ENCODE results near the gene VGLL4.

VGLL4 gene

GRCh38 chr3:11547498-11547897 lies 96.2 kb downstream of the VGLL4 start:
- no peak for DNase-seq

GRCh38 chr3:11546657-11547302 lies 96.9 kb downstream of the VGLL4 start:
- no peak for DNase-seq

GRCh38 chr3:11545186-11545851 lies 98.4 kb downstream of the VGLL4 start:
- no peak for DNase-seq

GRCh38 chr3:11544412-11545181 lies 99.1 kb downstream of the VGLL4 start:
- no peak for DNase-seq

- DNase-seq, result no peak
Observed at GRCh38 chr3:11543948-11544387, 99.7 kb downstream of the VGLL4 start.

GRCh38 chr3:11543141-11543947 lies 100.4 kb downstream of the VGLL4 start:
- DNase-seq, result no peak

GRCh38 chr3:11542551-11542950 lies 101.2 kb downstream of the VGLL4 start:
- DNase-seq, result no peak

- DNase-seq, result no peak
Observed at GRCh38 chr3:11541321-11542303, 102.1 kb downstream of the VGLL4 start.

- DNase-seq, result no peak
Observed at GRCh38 chr3:11539677-11540076, 104.0 kb downstream of the VGLL4 start.

- no peak for DNase-seq
Observed at GRCh38 chr3:11539218-11539617, 104.5 kb downstream of the VGLL4 start.

- DNase-seq, result no peak
Observed at GRCh38 chr3:11538581-11538980, 105.1 kb downstream of the VGLL4 start.

GRCh38 chr3:11536936-11537612 lies 106.6 kb downstream of the VGLL4 start:
- DNase-seq, result no peak

GRCh38 chr3:11536132-11536935 lies 107.4 kb downstream of the VGLL4 start:
- DNase-seq, result no peak

- no peak for DNase-seq
Observed at GRCh38 chr3:11535243-11535960, 108.3 kb downstream of the VGLL4 start.

- no peak for DNase-seq
Observed at GRCh38 chr3:11534793-11535101, 109.0 kb downstream of the VGLL4 start.

GRCh38 chr3:11534011-11534792 lies 109.5 kb downstream of the VGLL4 start:
- DNase-seq, result no peak

- DNase-seq, result no peak
Observed at GRCh38 chr3:11532931-11533391, 110.8 kb downstream of the VGLL4 start.

GRCh38 chr3:11530153-11530721 lies 113.5 kb downstream of the VGLL4 start:
- DNase-seq, result no peak
